Epithelial cell of prostate (primary cell): Measurements from ENCODE around the gene SERPINE2.

Experiments used
- DNase-seq: peaks from one replicate; pipeline ENCODE4 v3.0.0-alpha.2; 2011; ENCODE audit warnings: low read depth, low spot score
- H3K27ac ChIP-seq: fragments of 450-650 bp; 2 replicates; pipeline ENCODE4 v1.5.1; 2017; ENCODE audit warnings: mild to moderate bottlenecking

The SERPINE2 gene

GRCh38 chr2:224039080-224039769 lies at the start of gene SERPINE2:
TSS of gene SERPINE2 (minus strand) at chr2:224039286. CDS start at chr2:224001900, 37,386 bp downstream.
- H3K27ac ChIP-seq = peak within 1 kb of the TSS; percentile 49
- DNase-seq = no peak

- DNase-seq = peak; percentile 90
These were observed 47.3 kb upstream of the SERPINE2 start for GRCh38 chr2:224086226-224086914.

GRCh38 chr2:224085811-224086210 lies 46.7 kb upstream of the SERPINE2 start:
- DNase-seq = no peak
- peak overlapping the region; percentile 83 for H3K27ac ChIP-seq

More at GRCh38 chr2:224086226-224086914, 47.3 kb upstream of the SERPINE2 start:
- H3K27ac ChIP-seq = peak overlapping the region; percentile 83

GRCh38 chr2:224085246-224085645 lies 46.2 kb upstream of the SERPINE2 start:
- peak overlapping the region; percentile 83 for H3K27ac ChIP-seq
- peak; percentile 18 for DNase-seq

GRCh38 chr2:224084266-224084892 lies 45.3 kb upstream of the SERPINE2 start:
- no peak for DNase-seq
- H3K27ac ChIP-seq = peak overlapping the region; percentile 83

GRCh38 chr2:224083638-224084037 lies 44.6 kb upstream of the SERPINE2 start:
- no peak overlapping the region for H3K27ac ChIP-seq
- no peak for DNase-seq

GRCh38 chr2:224078656-224079055 lies 39.6 kb upstream of the SERPINE2 start:
- no peak for DNase-seq
- no peak overlapping the region for H3K27ac ChIP-seq

GRCh38 chr2:224077773-224078507 lies 38.9 kb upstream of the SERPINE2 start:
- no peak for DNase-seq
- H3K27ac ChIP-seq = no peak overlapping the region

GRCh38 chr2:224075588-224075987 lies 36.5 kb upstream of the SERPINE2 start:
- DNase-seq = no peak
- H3K27ac ChIP-seq = no peak overlapping the region

GRCh38 chr2:224073676-224074075 lies 34.6 kb upstream of the SERPINE2 start:
- no peak for DNase-seq
- no peak overlapping the region for H3K27ac ChIP-seq

GRCh38 chr2:224072541-224073188 lies 33.6 kb upstream of the SERPINE2 start:
- H3K27ac ChIP-seq = no peak overlapping the region
- no peak for DNase-seq

- DNase-seq = no peak
- H3K27ac ChIP-seq = no peak overlapping the region
These were observed 30.1 kb upstream of the SERPINE2 start for GRCh38 chr2:224069172-224069571.

GRCh38 chr2:224063298-224063648 lies 24.2 kb upstream of the SERPINE2 start:
- DNase-seq = no peak
- H3K27ac ChIP-seq = no peak overlapping the region

GRCh38 chr2:224062481-224063297 lies 23.6 kb upstream of the SERPINE2 start:
- H3K27ac ChIP-seq = no peak overlapping the region
- no peak for DNase-seq

GRCh38 chr2:224060783-224061482 lies 21.8 kb upstream of the SERPINE2 start:
- no peak for DNase-seq
- H3K27ac ChIP-seq = no peak overlapping the region

GRCh38 chr2:224059178-224059577 lies 20.1 kb upstream of the SERPINE2 start:
- peak; percentile 84 for DNase-seq

GRCh38 chr2:224058048-224058775 lies 19.1 kb upstream of the SERPINE2 start:
- no peak for DNase-seq
- H3K27ac ChIP-seq = no peak overlapping the region

More at GRCh38 chr2:224059178-224059577, 20.1 kb upstream of the SERPINE2 start:
- no peak overlapping the region for H3K27ac ChIP-seq

- DNase-seq = no peak
- no peak overlapping the region for H3K27ac ChIP-seq
These were observed 17.8 kb upstream of the SERPINE2 start for GRCh38 chr2:224056889-224057288.
